B cell (primary cell): Measurements from ENCODE around the gene TRANK1. TPM values are rescaled to one million over a fixed set of nuclear protein-coding genes. Genes with fewer than 3 reads are reported as not detected.
A peak's percentile ranks its signal among the peaks of the same experiment; 100 is the strongest.

ENCODE experiments used
- ATAC-seq: fragments of 200-7000 bp; cut with Tn5 transposase; one replicate; pipeline ENCODE4 v1.10.0; 2021; ENCODE audit warnings: low read depth, mild to moderate bottlenecking, moderate number of reproducible peaks, moderate library complexity
- CTCF ChIA-PET: fragments of 350-600 bp; sonication (Branson Sonifier 250); formaldehyde crosslinking; loops from one replicate; lab custom pipeline; 2021; ENCODE audit warnings: antibody characterized with exemption, inconsistent platforms; lab: Charles Lee
- POLR2A ChIA-PET: fragments of 350-600 bp; sonication (Branson Sonifier 250); formaldehyde crosslinking; loops from one replicate; lab custom pipeline; 2021; ENCODE audit warnings: antibody characterized with exemption; lab: Charles Lee
- DNase-seq: peaks from one replicate; pipeline ENCODE4 v3.0.0; 2013
- H2AFZ ChIP-seq: 2 replicates; pipeline ENCODE4 v1.6.1; 2012; ENCODE audit warnings: mild to moderate bottlenecking, low read depth, low read length; ENCODE audit not compliant: insufficient read depth, poor library complexity, severe bottlenecking
- H3K27ac ChIP-seq, 2 donors: 1 replicate in 1 of 2; 2 replicates in 1 of 2; pipeline ENCODE4 v1.5.1; 2012 to 2013; ENCODE audit warnings: low read length in 2 of 2, mild to moderate bottlenecking in 2 of 2, moderate library complexity in 1 of 2
- H3K27me3 ChIP-seq, 4 experiments: fragments of 200-600 bp in 1 of 4; sonication (generic) in 1 of 4; replicated peaks in 1 of 4; 1 replicate in 2 of 4; 2 replicates in 2 of 4; pipeline versions ENCODE4 v1.6.1 to v1.7.0; 2013 to 2016; ENCODE audit warnings: low read length in 3 of 4, mild to moderate bottlenecking in 2 of 4, mixed read lengths in 1 of 4, moderate library complexity in 1 of 4; ENCODE audit not compliant: insufficient read depth in 4 of 4, control insufficient read depth in 3 of 4; ENCODE audit errors: control extremely low read depth in 1 of 4
- H3K36me3 ChIP-seq, 2 experiments: replicated peaks in 1 of 2; 1 replicate in 1 of 2; 2 replicates in 1 of 2; pipeline versions ENCODE4 v1.6.1 to v1.7.1; 2013; ENCODE audit warnings: low read length in 1 of 2; ENCODE audit not compliant: insufficient read depth in 2 of 2, control insufficient read depth in 1 of 2; ENCODE audit errors: control extremely low read depth in 1 of 2, extremely low read depth in 1 of 2
- H3K4me1 ChIP-seq, 2 donors: fragments of 200-600 bp in 1 of 2; sonication (generic) in 1 of 2; 1 replicate in 1 of 2; 2 replicates in 1 of 2; pipeline versions ENCODE4 v1.5.1 to v1.6.1; 2013 to 2017; ENCODE audit warnings: low read length in 2 of 2; ENCODE audit not compliant: control insufficient read depth in 2 of 2, insufficient read depth in 2 of 2
- H3K4me2 ChIP-seq: replicated peaks from 2 replicates; pipeline ENCODE3; 2012; ENCODE audit warnings: mild to moderate bottlenecking, low read depth, low read length; ENCODE audit not compliant: poor library complexity, severe bottlenecking
- H3K4me3 ChIP-seq, 5 experiments: fragments of 200-600 bp in 1 of 5; sonication (generic) in 1 of 5; 1 replicate in 3 of 5; 2 replicates in 2 of 5; pipeline versions ENCODE4 v1.5.1 to v1.7.0; 2011 to 2016; ENCODE audit warnings: low read length in 4 of 5, mild to moderate bottlenecking in 4 of 5, low read depth in 2 of 5, control low read depth in 1 of 5, moderate library complexity in 1 of 5; ENCODE audit not compliant: insufficient read depth in 1 of 5; ENCODE audit errors: control extremely low read depth in 1 of 5, extremely low read depth in 1 of 5
- H3K79me2 ChIP-seq: fragments of 200-600 bp; sonication (generic); one replicate; pipeline ENCODE4 v1.6.0; 2016; ENCODE audit warnings: low read length; ENCODE audit not compliant: control insufficient read depth, insufficient read depth
- H3K9ac ChIP-seq: fragments of 200-600 bp; sonication (generic); 2 replicates; pipeline ENCODE4 v1.6.1; 2017; ENCODE audit warnings: mild to moderate bottlenecking, low read length, moderate library complexity
- H3K9me3 ChIP-seq, 3 donors: one replicate each; pipeline versions ENCODE4 v1.6.1 to v1.7.1; 2013; ENCODE audit warnings: low read length in 2 of 3; ENCODE audit not compliant: control insufficient read depth in 2 of 3, insufficient read depth in 1 of 3; ENCODE audit errors: control extremely low read depth in 1 of 3
- H4K20me1 ChIP-seq: 2 replicates; pipeline ENCODE4 v1.6.0; 2012; ENCODE audit warnings: mild to moderate bottlenecking, low read length; ENCODE audit not compliant: insufficient read depth, control insufficient read depth, poor library complexity, severe bottlenecking
- H3K27ac Mint-ChIP-seq: one replicate; pipeline ENCODE4 v1.8.0; 2021; ENCODE audit warnings: mixed read lengths
- H3K27me3 Mint-ChIP-seq: one replicate; pipeline ENCODE4 v1.8.0; 2021; ENCODE audit warnings: mixed read lengths
- H3K4me1 Mint-ChIP-seq: one replicate; pipeline ENCODE4 v1.8.0; 2021; ENCODE audit warnings: mixed read lengths
- H3K4me3 Mint-ChIP-seq: one replicate; pipeline ENCODE4 v1.8.0; 2021; ENCODE audit warnings: mixed read lengths
- H3K9me3 Mint-ChIP-seq: one replicate; pipeline ENCODE4 v1.8.0; 2022; ENCODE audit warnings: mixed read lengths; ENCODE audit not compliant: insufficient read depth
- EZH2 ChIP-seq: IDR thresholded peaks from 2 replicates; pipeline ENCODE4 v1.6.1; 2012; ENCODE audit warnings: borderline replicate concordance, low read depth, mild to moderate bottlenecking, moderate library complexity, low read length; ENCODE audit not compliant: insufficient read depth, poor library complexity, severe bottlenecking
- WGBS: methylation state at CpG from one replicate; pipeline ENCODE4 v1.1.5; 2013; ENCODE audit warnings: missing lambda C conversion rate; ENCODE audit not compliant: insufficient coverage; 5-methylcytosine and 5-hydroxymethylcytosine counted together
- intact Hi-C: fragments of 100-400 bp; cut with micrococcal nuclease; formaldehyde crosslinking; loops from one replicate; pipeline ENCODE4 v1.10.0; 2022
- polyA plus RNA-seq: library from polyadenylated mRNA; depleted of rRNA; stranded (reverse); fragments of >200 nt; gene quantifications from 2 replicates; pipeline ENCODE4 v1.2.3, GENCODE V29; 2012
- total RNA-seq, 2 donors: library from RNA; stranded (reverse); fragments of 120-200 nt in 1 of 2; gene quantifications; 1 replicate in 1 of 2; 2 replicates in 1 of 2; pipeline versions ENCODE4 v1.2.3 to v1.2.4, GENCODE V29; 2013 to 2022
- TF ChIP-seq, protein P1 (sequence below): fragments of 200-600 bp; IDR thresholded peaks from one replicate; pipeline ENCODE4 v1.8.0; 2022; ENCODE audit warnings: antibody characterized with exemption, mild to moderate bottlenecking

Gene TRANK1
- total and polyA plus RNA-seq, 2 donors (not counting 1 experiment from before 2014, with no cell fraction given) = 20.8 to 147 TPM

GRCh38 chr3:36792342-36792741, 152.5 kb downstream of the TRANK1 start:
- POLR2A ChIA-PET = no interaction called here
- ATAC-seq = no peak

DNA sequence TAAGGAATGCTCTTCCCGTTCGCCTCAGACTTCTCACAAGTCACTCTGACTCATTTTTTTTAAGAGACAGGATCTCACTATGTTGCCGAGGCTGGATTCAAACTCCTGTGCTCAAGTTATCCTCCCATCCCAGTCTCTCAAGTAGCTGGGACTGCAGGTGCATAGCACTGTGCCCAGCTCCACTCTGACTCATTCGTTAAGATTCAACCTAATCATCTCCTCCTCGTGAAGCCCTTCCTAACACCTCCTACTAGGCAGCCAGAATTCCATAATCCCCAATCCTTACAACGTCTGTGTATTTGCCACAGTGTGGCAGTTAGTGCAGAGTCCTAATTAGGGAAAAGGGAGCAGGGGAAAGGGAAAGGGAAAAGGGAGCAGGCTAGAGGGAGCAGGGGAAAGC, 154.1 kb downstream of the TRANK1 start:
- no peaks in the 10 kb centered on the region for H4K20me1 ChIP-seq
- CTCF ChIA-PET = no interaction called here
- no peaks in the 10 kb centered on the region for H3K79me2 ChIP-seq
- no peak overlapping the region for H3K4me3 ChIP-seq
- DNase-seq (no peak), ATAC-seq (no peak)
- H3K9me3 ChIP-seq = no peaks in the 10 kb centered on the region
- no peak overlapping the region for H2AFZ ChIP-seq
- H3K4me1 Mint-ChIP-seq = no peaks in the 10 kb centered on the region
- no peaks in the 10 kb centered on the region for H3K27me3 ChIP-seq
- intact Hi-C loops = no loop called here
- 79% methylated on average over 4 of the region's 6 CpGs for WGBS
- POLR2A ChIA-PET = no interaction called here
- no peak overlapping the region for H3K27ac Mint-ChIP-seq
- H3K9ac ChIP-seq = no peak overlapping the region
- no peaks in the 10 kb centered on the region for H3K9me3 Mint-ChIP-seq
- H3K4me2 ChIP-seq = no peak overlapping the region
- TF ChIP-seq, protein P1, sequence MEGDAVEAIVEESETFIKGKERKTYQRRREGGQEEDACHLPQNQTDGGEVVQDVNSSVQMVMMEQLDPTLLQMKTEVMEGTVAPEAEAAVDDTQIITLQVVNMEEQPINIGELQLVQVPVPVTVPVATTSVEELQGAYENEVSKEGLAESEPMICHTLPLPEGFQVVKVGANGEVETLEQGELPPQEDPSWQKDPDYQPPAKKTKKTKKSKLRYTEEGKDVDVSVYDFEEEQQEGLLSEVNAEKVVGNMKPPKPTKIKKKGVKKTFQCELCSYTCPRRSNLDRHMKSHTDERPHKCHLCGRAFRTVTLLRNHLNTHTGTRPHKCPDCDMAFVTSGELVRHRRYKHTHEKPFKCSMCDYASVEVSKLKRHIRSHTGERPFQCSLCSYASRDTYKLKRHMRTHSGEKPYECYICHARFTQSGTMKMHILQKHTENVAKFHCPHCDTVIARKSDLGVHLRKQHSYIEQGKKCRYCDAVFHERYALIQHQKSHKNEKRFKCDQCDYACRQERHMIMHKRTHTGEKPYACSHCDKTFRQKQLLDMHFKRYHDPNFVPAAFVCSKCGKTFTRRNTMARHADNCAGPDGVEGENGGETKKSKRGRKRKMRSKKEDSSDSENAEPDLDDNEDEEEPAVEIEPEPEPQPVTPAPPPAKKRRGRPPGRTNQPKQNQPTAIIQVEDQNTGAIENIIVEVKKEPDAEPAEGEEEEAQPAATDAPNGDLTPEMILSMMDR = no peak
- TF ChIP-seq EZH2 = no peak
- H3K27me3 Mint-ChIP-seq = peaks cover 9% of the 10 kb centered on the region
- no peak overlapping the region for H3K27ac ChIP-seq
- H3K36me3 ChIP-seq = no peaks in the 10 kb centered on the region
- no peak overlapping the region for H3K4me3 Mint-ChIP-seq
- H3K4me1 ChIP-seq = no peaks in the 10 kb centered on the region

More at GRCh38 chr3:36792342-36792741, 152.5 kb downstream of the TRANK1 start:
- Mint-ChIP-seq H3K4me1 (no peaks in the 10 kb centered on the region), H3K27me3 (peaks cover 9% of the 10 kb centered on the region), H3K4me3 (no peak overlapping the region), H3K27ac (no peak overlapping the region), H3K9me3 (no peaks in the 10 kb centered on the region)
- H3K4me3 ChIP-seq = no peak overlapping the region
- H4K20me1 ChIP-seq = no peaks in the 10 kb centered on the region
- no peak for TF ChIP-seq EZH2
- TF ChIP-seq, protein P1 = no peak
- WGBS = no CpG with 5 or more reads among the region's 4 CpGs
- no peaks in the 10 kb centered on the region for H3K4me1 ChIP-seq
- H3K79me2 ChIP-seq = no peaks in the 10 kb centered on the region
- H3K27me3 ChIP-seq = no peaks in the 10 kb centered on the region
- no peak overlapping the region for H3K4me2 ChIP-seq
- H3K36me3 ChIP-seq = no peaks in the 10 kb centered on the region
- intact Hi-C loops = loop anchor here (1.0 kb wide), 1 partner anchor 166 kb away; no protein-coding TSS in a partner anchor
- peak; percentile 25 for DNase-seq
- H3K9ac ChIP-seq = no peak overlapping the region
- H2AFZ ChIP-seq = no peak overlapping the region
- H3K27ac ChIP-seq = no peak overlapping the region
- no peaks in the 10 kb centered on the region for H3K9me3 ChIP-seq
- CTCF ChIA-PET = interaction anchor here (1.1 kb wide), 1 partner anchor 167 kb away, joined by 5 read pairs; no protein-coding TSS in a partner anchor
